K562 (cell line): Measurements from ENCODE around the gene SEC14L1. TPM values are rescaled to one million over a fixed set of nuclear protein-coding genes. Genes with fewer than 3 reads are reported as not detected.

Source experiments
- BCLAF1 ChIP-seq, 2 experiments: fragments of 450-650 bp in 1 of 2; IDR thresholded peaks; 2 replicates each; pipeline ENCODE4 v1.6.1; 2011 to 2017; ENCODE audit warnings: low read depth in 2 of 2, antibody characterized with exemption in 1 of 2, borderline replicate concordance in 1 of 2, low read length in 1 of 2, mild to moderate bottlenecking in 1 of 2, mixed read lengths in 1 of 2; ENCODE audit not compliant: control insufficient read depth in 1 of 2
- CBX2 ChIP-seq: fragments of 200-600 bp; sonication (generic); IDR thresholded peaks from one replicate; pipeline ENCODE4 v1.6.1; 2012; ENCODE audit warnings: mild to moderate bottlenecking, low read length, inconsistent platforms; ENCODE audit not compliant: insufficient read depth, poor library complexity, severe bottlenecking
- MGA ChIP-seq: fragments of 450-650 bp; IDR thresholded peaks from 2 replicates; pipeline ENCODE4 v1.6.1; 2016; ENCODE audit warnings: mild to moderate bottlenecking, moderate library complexity
- NFE2 ChIP-seq: IDR thresholded peaks from 2 replicates; pipeline ENCODE4 v1.6.1; 2014; ENCODE audit warnings: antibody characterized with exemption, low read depth
- POLR2AphosphoS5 ChIP-seq: IDR thresholded peaks from 2 replicates; pipeline ENCODE4 v1.6.1; 2011; ENCODE audit warnings: mild to moderate bottlenecking, low read depth, low read length, moderate library complexity; ENCODE audit not compliant: control insufficient read depth, insufficient read depth
- THRA ChIP-seq: fragments of 450-650 bp; IDR thresholded peaks from 2 replicates; pipeline ENCODE4 v1.6.1; 2017; ENCODE audit warnings: mild to moderate bottlenecking, moderate library complexity
- polyA plus RNA-seq, 8 experiments: library from polyadenylated mRNA; depleted of rRNA in 4 of 8; stranded (reverse) in 5 of 8; unstranded in 3 of 8; fragments of >200 nt; fragmentation: Nextera tagmentation in 2 of 8; fragmentation: Illumina TruSeq in 1 of 8; extraction: Ambion mirVana in 2 of 8; extraction: Trizol in 1 of 8; gene quantifications; 2 replicates each; pipeline versions ENCODE4 v1.2.1 to v1.2.3, GENCODE V29; 2011 to 2014; ENCODE audit warnings: inconsistent platforms in 1 of 8, missing spikeins in 1 of 8
- total RNA-seq, 7 experiments: library from RNA; depleted of rRNA in 6 of 7; stranded (reverse); fragments of >200 nt in 6 of 7; fragmentation: Illumina TruSeq in 2 of 7; extraction: Trizol in 2 of 7; gene quantifications; 2 replicates each; pipeline versions ENCODE4 v1.2.1 to v1.2.3, GENCODE V29; 2011 to 2021; ENCODE audit warnings: low replicate concordance in 1 of 7

The SEC14L1 gene
- total and polyA plus RNA-seq, 9 of the 15 experiments (the other 6 are each of a cell fraction or from before 2014, with no cell fraction given) = 3.1 to 39.7 (median 15.2) TPM

GRCh38 chr17:77233635-77234334 lies 93.0 kb downstream of the SEC14L1 start (continued):
- TF ChIP-seq MGA (no peak; the same call in 1 of the 2 replicates), NFE2 (peak; percentile 96), CBX2 (no peak), BCLAF1 (IDR thresholded peaks at IDR 0.05; ENCODE audit: borderline replicate concordance in 1 of 2, control insufficient read depth in 1 of 2, low read depth in 2 of 2, low read length in 1 of 2) (no peak), POLR2AphosphoS5 (no peak), THRA (no peak)
